IMR-90 (cell line): ENCODE data around the gene SLC22A5. TPM values are rescaled to one million over a fixed set of nuclear protein-coding genes. Genes with fewer than 3 reads are reported as not detected.

ENCODE experiments used
- ATAC-seq: fragments of 200-7000 bp; cut with Tn5 transposase; 2 replicates; pipeline ENCODE4 v1.9.1; 2020; ENCODE audit warnings: low read depth, mild to moderate bottlenecking, moderate library complexity
- BruUV-seq: library from RNA; stranded (reverse); fragments of 400-500 nt; replicated peaks from 2 replicates; lab custom pipeline; 2021; lab: Mats Ljungman, UMichigan
- CTCF ChIA-PET: fragments of 300-600 bp; formaldehyde crosslinking; extraction: SDS; loops from one replicate; lab custom pipeline; 2021; ENCODE audit warnings: antibody characterized with exemption; lab: Yijun Ruan, JAX
- POLR2A ChIA-PET: fragments of 300-600 bp; sonication (Branson Sonifier 250); formaldehyde crosslinking; loops from one replicate; lab custom pipeline; 2022; ENCODE audit warnings: antibody characterized with exemption; ENCODE audit not compliant: unreplicated experiment; lab: Charles Lee
- DNase-seq: peaks from one replicate; pipeline ENCODE4 v3.0.0; 2013
- H2AFZ ChIP-seq: replicated peaks from 2 replicates; pipeline ENCODE3; 2013; ENCODE audit warnings: low read length, mild to moderate bottlenecking; ENCODE audit not compliant: poor library complexity
- H2AK5ac ChIP-seq: 2 replicates; pipeline ENCODE4 v1.6.1; 2013; ENCODE audit warnings: low read depth, low read length, inconsistent platforms
- H2AK9ac ChIP-seq: replicated peaks from 2 replicates; pipeline ENCODE3; 2013; ENCODE audit warnings: mild to moderate bottlenecking, low read depth, low read length, moderate library complexity; ENCODE audit not compliant: poor library complexity
- H2BK120ac ChIP-seq: 2 replicates; pipeline ENCODE4 v1.6.1; 2013; ENCODE audit warnings: low read depth, low read length, inconsistent platforms
- H2BK15ac ChIP-seq: 3 replicates; pipeline ENCODE4 v1.6.1; 2013; ENCODE audit warnings: low read depth, low read length, inconsistent platforms
- H2BK20ac ChIP-seq: 2 replicates; pipeline ENCODE4 v1.6.1; 2013; ENCODE audit warnings: low read depth, mild to moderate bottlenecking, inconsistent platforms, low read length, moderate library complexity
- H2BK5ac ChIP-seq: 2 replicates; pipeline ENCODE4 v1.6.1; 2013; ENCODE audit warnings: mild to moderate bottlenecking, low read depth, low read length, inconsistent platforms; ENCODE audit not compliant: poor library complexity, severe bottlenecking
- H3K14ac ChIP-seq: replicated peaks from 2 replicates; pipeline ENCODE4 v1.6.1; 2013; ENCODE audit warnings: low read depth, low read length, inconsistent platforms
- H3K18ac ChIP-seq: 2 replicates; pipeline ENCODE4 v1.6.1; 2013; ENCODE audit warnings: low read depth, low read length, control low read depth
- H3K23ac ChIP-seq: 2 replicates; pipeline ENCODE4 v1.6.1; 2013; ENCODE audit warnings: low read depth, low read length, inconsistent platforms
- H3K27ac ChIP-seq: 2 replicates; pipeline ENCODE4 v1.5.1; 2013; ENCODE audit warnings: mild to moderate bottlenecking, control low read depth, low read length; ENCODE audit not compliant: insufficient read depth
- H3K27me3 ChIP-seq: 2 replicates; pipeline ENCODE4 v1.6.1; 2013; ENCODE audit warnings: low read length; ENCODE audit not compliant: control insufficient read depth, insufficient read depth
- H3K36me3 ChIP-seq: 2 replicates; pipeline ENCODE4 v1.6.1; 2013; ENCODE audit warnings: low read length, mixed read lengths; ENCODE audit not compliant: control insufficient read depth, insufficient read depth
- H3K4ac ChIP-seq: 2 replicates; pipeline ENCODE4 v1.6.1; 2013; ENCODE audit warnings: low read depth, low read length, inconsistent platforms
- H3K4me1 ChIP-seq: 2 replicates; pipeline ENCODE4 v1.6.1; 2013; ENCODE audit warnings: low read length, mixed read lengths; ENCODE audit not compliant: control insufficient read depth, insufficient read depth
- H3K4me2 ChIP-seq: 2 replicates; pipeline ENCODE4 v1.6.1; 2013; ENCODE audit warnings: low read depth, mild to moderate bottlenecking, control low read depth, low read length, moderate library complexity
- H3K4me3 ChIP-seq: 2 replicates; pipeline ENCODE4 v1.5.1; 2013; ENCODE audit warnings: low read depth, mild to moderate bottlenecking, control low read depth, low read length, moderate library complexity; ENCODE audit not compliant: insufficient read depth
- H3K56ac ChIP-seq: 2 replicates; pipeline ENCODE4 v1.6.1; 2013; ENCODE audit warnings: low read length, inconsistent platforms; ENCODE audit not compliant: insufficient read depth; ENCODE audit errors: extremely low read depth
- H3K79me1 ChIP-seq, 2 experiments: 2 replicates each; pipeline ENCODE4 v1.6.1; 2013; ENCODE audit warnings: low read length in 2 of 2, inconsistent platforms in 1 of 2, low read depth in 1 of 2
- H3K9ac ChIP-seq: 2 replicates; pipeline ENCODE4 v1.6.1; 2013; ENCODE audit warnings: low read depth, low read length, control low read depth
- H3K9me1 ChIP-seq: 2 replicates; pipeline ENCODE4 v1.6.1; 2013; ENCODE audit warnings: low read length, inconsistent platforms; ENCODE audit not compliant: insufficient read depth
- H3K9me3 ChIP-seq: 2 replicates; pipeline ENCODE4 v1.6.1; 2013; ENCODE audit warnings: low read length; ENCODE audit not compliant: control insufficient read depth, insufficient read depth
- H4K20me1 ChIP-seq: 2 replicates; pipeline ENCODE4 v1.6.1; 2013; ENCODE audit warnings: low read length, inconsistent platforms; ENCODE audit not compliant: insufficient read depth
- H4K5ac ChIP-seq: 2 replicates; pipeline ENCODE4 v1.6.1; 2013; ENCODE audit warnings: mild to moderate bottlenecking, low read depth, low read length, control low read depth
- H4K8ac ChIP-seq, 2 experiments: 2 replicates each; pipeline ENCODE4 v1.6.1; 2013; ENCODE audit warnings: low read depth in 2 of 2, low read length in 2 of 2, control low read depth in 1 of 2, inconsistent platforms in 1 of 2
- H4K91ac ChIP-seq: 2 replicates; pipeline ENCODE4 v1.6.1; 2013; ENCODE audit warnings: low read depth, low read length, inconsistent platforms; ENCODE audit not compliant: insufficient read depth
- BHLHE40 ChIP-seq: fragments of 150-350 bp; IDR thresholded peaks from 2 replicates; pipeline ENCODE4 v1.6.1; 2016; ENCODE audit warnings: mild to moderate bottlenecking, low read depth, low read length
- CEBPB ChIP-seq: IDR thresholded peaks from 2 replicates; pipeline ENCODE4 v1.6.1; 2012; ENCODE audit warnings: low read depth, low read length, improper control_type of control experiment
- MAFK ChIP-seq: IDR thresholded peaks from 2 replicates; pipeline ENCODE4 v1.6.1; 2012; ENCODE audit warnings: low read depth, low read length, improper control_type of control experiment
- POLR2A ChIP-seq: IDR thresholded peaks from 2 replicates; pipeline ENCODE4 v1.6.1; 2012; ENCODE audit warnings: mild to moderate bottlenecking, low read depth, low read length
- dilution Hi-C: fragments of 300-500 bp; cut with HindIII; formaldehyde crosslinking; loops from one replicate; pipeline ENCODE4 v1.14.3; 2018; ENCODE audit warnings: low sequenced_read_pairs; ENCODE audit not compliant: unreplicated experiment
- in situ Hi-C: fragments of 300-500 bp; cut with MboI; formaldehyde crosslinking; loops from 3 replicates; pipeline ENCODE4 v1.14.3; 2019; ENCODE audit warnings: low sequenced_read_pairs, inconsistent platforms, mixed read lengths
- intact Hi-C: fragments of 100-400 bp; cut with micrococcal nuclease; formaldehyde crosslinking; loops from 2 replicates; pipeline ENCODE4 v1.10.0; 2022
- polyA plus RNA-seq, 3 experiments: library from polyadenylated mRNA; depleted of rRNA; stranded (reverse); fragments of >200 nt; gene quantifications; 2 replicates each; pipeline ENCODE4 v1.2.3, GENCODE V29; 2012; ENCODE audit warnings: low replicate concordance in 1 of 3
- total RNA-seq: library from RNA; depleted of rRNA; stranded (reverse); fragments of >200 nt; gene quantifications from 2 replicates; pipeline ENCODE4 v1.2.3, GENCODE V29; 2012

The SLC22A5 gene
- total and polyA plus RNA-seq, 2 of the 4 experiments (the other 2 are of a cell fraction): 6.1 to 7.1 TPM

GRCh38 chr5:132427281-132428146, 58.0 kb downstream of the SLC22A5 start (continued):
- no peak for TF ChIP-seq MAFK
- TF ChIP-seq CEBPB: no peak
- no peak for TF ChIP-seq BHLHE40

- ATAC-seq: no peak
- Histone ChIP-seq H2BK120ac (peak overlapping the region; percentile 95), H2BK15ac (peak overlapping the region; percentile 97; the same call in 2 of the 3 replicates), H4K20me1 (no peaks in the 10 kb centered on the region), H3K9me1 (peaks cover 44% of the 10 kb centered on the region), H3K4me3 (no peak overlapping the region), H2AFZ (no peak overlapping the region), H2BK5ac (peak overlapping the region; percentile 94), H2BK20ac (peak overlapping the region; percentile 94), H2AK9ac (peak overlapping the region; percentile 6), H3K36me3 (no peaks in the 10 kb centered on the region), H4K8ac (peak overlapping the region; percentile 54 to 95; a peak in 2 of 4 replicates), H3K18ac (peak overlapping the region; percentile 58), H3K79me1 (peaks cover 23 to 73% of the 10 kb centered on the region in 2 experiments; a peak in 3 of 4 replicates), H3K27me3 (no peaks in the 10 kb centered on the region), H3K14ac (peak overlapping the region; percentile 79), H4K91ac (peak overlapping the region; percentile 96), H3K4ac (peak overlapping the region; percentile 96), H4K5ac (peak overlapping the region; percentile 6; the same call in 1 of the 2 replicates), H3K56ac (no peak overlapping the region), H3K23ac (peak overlapping the region; percentile 89), H3K4me1 (peaks cover 45% of the 10 kb centered on the region), H2AK5ac (peak overlapping the region; percentile 95), H3K9me3 (no peaks in the 10 kb centered on the region), H3K4me2 (no peak overlapping the region), H3K27ac (peak overlapping the region; percentile 90; the same call in 1 of the 2 replicates), H3K9ac (no peak overlapping the region)
- dilution Hi-C loops: no loop called here
- no peak for TF ChIP-seq POLR2A
- ChIA-PET POLR2A (interaction anchor here (0.8 kb wide), 1 partner anchor 51 kb away, joined by 3 read pairs; no protein-coding TSS in a partner anchor), CTCF (interaction anchor here (1.2 to 1.9 kb wide), 6 partner anchors 11 to 73 kb away, joined by 3 to 5 read pairs (median 4); no protein-coding TSS in a partner anchor)
- in situ Hi-C loops: no loop called here
- BruUV-seq: no TSS peak
- intact Hi-C loops: no loop called here
- no peak for DNase-seq
Observed at GRCh38 chr5:132428147-132428482, 58.6 kb downstream of the SLC22A5 start.
